Lower leg skin (tissue), 4 donors: ENCODE measurements around the gene PCDH12. TPM values are rescaled to one million over a fixed set of nuclear protein-coding genes. Genes with fewer than 3 reads are reported as not detected.

Experiments used
- DNase-seq, 2 donors: peaks; one replicate each; pipeline ENCODE4 v3.0.0-alpha.2; 2019; ENCODE audit warnings: low spot score in 2 of 2
- H3K4me3 ChIP-seq: fragments of 200-600 bp; sonication (generic); 2 replicates; pipeline ENCODE4 v1.5.1; 2017; ENCODE audit warnings: mild to moderate bottlenecking, low read depth; ENCODE audit not compliant: poor library complexity, severe bottlenecking
- POLR2A ChIP-seq, 2 donors: fragments of 450-650 bp; IDR thresholded peaks; one replicate each; pipeline ENCODE4 v1.6.1; 2016 to 2017; ENCODE audit warnings: antibody characterized with exemption in 2 of 2, mild to moderate bottlenecking in 1 of 2, moderate library complexity in 1 of 2
- WGBS, 2 donors: methylation state at CpG; one replicate each; pipeline ENCODE4 v1.1.5; 2018; 5-methylcytosine and 5-hydroxymethylcytosine counted together
- intact Hi-C: fragments of 100-400 bp; cut with DNase I; formaldehyde crosslinking; loops from one replicate; pipeline ENCODE4 v1.15.0; 2023; ENCODE audit warnings: low total_unique reads
- total RNA-seq, 4 donors: library from RNA; depleted of rRNA; stranded (reverse); fragments of >200 nt; gene quantifications; one replicate each; pipeline ENCODE4 v1.1.0, GENCODE V29; 2016
- TF ChIP-seq, protein P1 (sequence below), 3 donors: fragments of 450-650 bp; IDR thresholded peaks; one replicate each; pipeline ENCODE4 v1.5.1; 2016; ENCODE audit warnings: antibody characterized with exemption in 3 of 3, mild to moderate bottlenecking in 3 of 3, moderate library complexity in 2 of 3

The PCDH12 gene
- total RNA-seq, 4 donors from 2014 or later = 0.34 to 1.5 (median 0.54) TPM

DNA sequence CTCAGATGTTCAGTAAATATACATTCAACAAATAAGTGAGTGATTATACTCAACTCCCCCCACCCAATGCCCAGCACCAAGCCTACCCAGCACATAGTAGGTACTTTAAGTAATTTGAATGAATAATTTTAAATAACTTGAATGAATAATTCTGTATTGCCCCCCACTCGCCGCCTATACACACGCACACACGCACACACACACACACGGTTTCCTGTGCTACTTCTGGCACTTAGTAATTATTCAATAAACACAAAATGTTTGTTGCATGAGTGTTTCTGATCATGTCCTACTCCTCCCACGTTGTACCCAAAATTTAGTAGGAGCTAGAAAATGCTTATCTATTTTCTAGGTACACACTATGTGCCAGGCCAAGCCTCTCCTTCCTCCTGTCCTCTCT, 16.2 kb downstream of the PCDH12 start:
- intact Hi-C loops = no loop called here
- no peak for TF ChIP-seq POLR2A (IDR thresholded peaks at IDR 0.05)
- TF ChIP-seq, protein P1, sequence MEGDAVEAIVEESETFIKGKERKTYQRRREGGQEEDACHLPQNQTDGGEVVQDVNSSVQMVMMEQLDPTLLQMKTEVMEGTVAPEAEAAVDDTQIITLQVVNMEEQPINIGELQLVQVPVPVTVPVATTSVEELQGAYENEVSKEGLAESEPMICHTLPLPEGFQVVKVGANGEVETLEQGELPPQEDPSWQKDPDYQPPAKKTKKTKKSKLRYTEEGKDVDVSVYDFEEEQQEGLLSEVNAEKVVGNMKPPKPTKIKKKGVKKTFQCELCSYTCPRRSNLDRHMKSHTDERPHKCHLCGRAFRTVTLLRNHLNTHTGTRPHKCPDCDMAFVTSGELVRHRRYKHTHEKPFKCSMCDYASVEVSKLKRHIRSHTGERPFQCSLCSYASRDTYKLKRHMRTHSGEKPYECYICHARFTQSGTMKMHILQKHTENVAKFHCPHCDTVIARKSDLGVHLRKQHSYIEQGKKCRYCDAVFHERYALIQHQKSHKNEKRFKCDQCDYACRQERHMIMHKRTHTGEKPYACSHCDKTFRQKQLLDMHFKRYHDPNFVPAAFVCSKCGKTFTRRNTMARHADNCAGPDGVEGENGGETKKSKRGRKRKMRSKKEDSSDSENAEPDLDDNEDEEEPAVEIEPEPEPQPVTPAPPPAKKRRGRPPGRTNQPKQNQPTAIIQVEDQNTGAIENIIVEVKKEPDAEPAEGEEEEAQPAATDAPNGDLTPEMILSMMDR (IDR thresholded peaks at IDR 0.05) = no peak
- no peak for DNase-seq
- no peak overlapping the region for H3K4me3 ChIP-seq
- 54 to 72% methylated on average over 6 of the region's 6 CpGs for WGBS, 2 donors

DNA sequence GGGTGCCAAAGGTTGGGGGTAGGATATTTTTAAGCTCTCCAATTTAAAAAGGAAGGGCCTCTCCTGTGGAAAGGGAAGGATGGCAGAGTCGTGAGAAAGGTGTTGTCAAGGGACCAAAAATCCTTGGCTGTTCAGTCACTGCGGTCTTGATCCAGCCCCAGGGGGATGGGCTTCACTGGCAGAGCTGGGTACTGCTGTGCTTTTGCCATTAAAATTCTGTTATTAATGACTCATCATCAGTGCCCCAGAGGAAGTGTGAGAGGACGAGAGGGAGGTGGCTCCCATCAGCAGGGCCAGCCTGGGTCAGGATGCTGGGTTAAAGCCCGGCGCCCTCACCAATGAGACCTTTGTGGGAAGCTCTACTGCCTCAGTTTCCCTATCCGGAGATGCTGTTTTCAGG, 16.7 kb downstream of the PCDH12 start:
- DNase-seq = no peak
- TF ChIP-seq, protein P1 (IDR thresholded peaks at IDR 0.05) = no peak
- TF ChIP-seq POLR2A (IDR thresholded peaks at IDR 0.05) = no peak
- no peak overlapping the region for H3K4me3 ChIP-seq
- WGBS, 2 donors = 39 to 43% methylated on average over 6 of the region's 6 CpGs
- intact Hi-C loops = no loop called here

DNA sequence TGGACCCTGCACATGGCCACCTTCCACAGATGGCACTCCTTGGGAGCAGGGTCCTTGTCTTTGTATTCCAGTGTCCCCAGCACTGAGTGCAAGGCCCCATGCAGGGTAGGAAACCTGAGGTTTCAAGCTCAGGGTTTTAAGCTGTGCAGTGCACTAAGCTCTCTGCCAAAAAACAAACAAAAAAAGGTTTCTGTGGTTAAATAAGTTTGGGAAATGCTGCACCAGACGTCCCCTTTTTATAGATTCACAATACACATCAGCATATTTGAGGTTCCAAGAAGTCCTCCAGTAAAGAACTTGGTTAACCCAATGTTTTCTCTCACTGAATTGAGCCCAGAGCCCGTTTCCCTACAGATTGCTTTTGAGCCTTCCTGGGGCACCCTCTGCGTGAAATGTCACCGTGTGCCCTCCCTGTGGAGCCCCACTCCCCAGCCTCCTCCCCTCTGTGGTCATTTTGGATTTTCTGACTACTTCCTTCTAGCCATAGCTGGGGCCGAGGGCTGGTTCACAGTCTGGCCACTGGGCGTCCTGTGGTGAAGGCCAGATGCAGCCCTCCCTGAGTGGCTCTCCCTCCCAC, 17.2 kb downstream of the PCDH12 start:
- DNase-seq = no peak
- intact Hi-C loops = no loop called here
- no peak overlapping the region for H3K4me3 ChIP-seq
- TF ChIP-seq, protein P1 (IDR thresholded peaks at IDR 0.05) = no peak
- 35 to 36% methylated on average over 6 of the region's 6 CpGs for WGBS, 2 donors

GRCh38 chr5:141935538-141935937, 22.5 kb downstream of the PCDH12 start:
- TF ChIP-seq POLR2A (IDR thresholded peaks at IDR 0.05) = no peak
- TF ChIP-seq, protein P1 (IDR thresholded peaks at IDR 0.05) = no peak
- intact Hi-C loops = no loop called here
- DNase-seq = no peak
- 55 to 67% methylated on average over 4 of the region's 4 CpGs for WGBS, 2 donors
- H3K4me3 ChIP-seq = no peak overlapping the region

DNA sequence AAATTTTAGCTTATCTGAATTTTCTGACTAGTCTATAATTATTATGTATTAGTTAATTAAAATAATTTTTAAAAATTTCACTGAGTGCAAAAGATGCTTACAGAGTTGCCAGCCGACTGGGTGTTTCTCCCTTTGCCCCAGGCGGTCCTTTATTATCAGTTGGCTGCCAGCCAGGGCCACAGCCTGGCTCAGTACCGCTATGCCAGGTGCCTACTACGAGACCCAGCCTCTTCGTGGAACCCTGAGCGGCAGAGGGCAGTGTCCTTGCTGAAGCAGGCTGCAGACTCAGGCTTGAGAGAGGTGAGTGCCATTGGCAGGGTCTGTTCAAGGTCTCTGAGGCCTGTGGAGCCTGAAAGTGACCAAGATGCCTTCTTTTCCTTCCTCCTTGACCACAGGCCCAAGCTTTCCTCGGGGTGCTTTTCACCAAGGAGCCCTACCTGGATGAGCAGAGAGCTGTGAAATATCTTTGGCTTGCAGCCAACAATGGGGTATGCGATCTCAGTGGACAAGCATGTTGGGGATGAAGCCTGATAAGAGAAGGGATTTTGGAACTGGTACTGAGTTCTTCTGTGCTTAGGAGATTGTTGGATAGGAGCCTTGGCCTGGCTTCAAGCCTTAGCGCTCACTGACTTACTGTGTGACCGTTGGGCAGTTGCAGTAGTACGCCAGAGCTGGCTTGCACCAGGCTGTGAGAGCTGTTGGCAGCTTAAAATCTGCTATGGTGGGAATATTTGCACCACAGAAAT, 23.7 kb downstream of the PCDH12 start:
- no peak for DNase-seq
- TF ChIP-seq, protein P1 (IDR thresholded peaks at IDR 0.05) = no peak
- no peak overlapping the region for H3K4me3 ChIP-seq
- intact Hi-C loops = no loop called here
- 60 to 62% methylated on average over 11 of the region's 11 CpGs for WGBS, 2 donors
